GM19025 (cell line): Measurements from ENCODE around the gene OR13J1.
"Not testable (repeated sequence)": the region's sequence is repeated elsewhere in the genome, so short reads cannot be mapped to it uniquely, and the experiment has no call there.

Source experiments
- ATAC-seq: cut with Tn5 transposase; IDR thresholded peaks from one replicate; pipeline ENCODE4 v1.9.1; 2021; ENCODE audit warnings: mild to moderate bottlenecking, low read depth, moderate library complexity; ENCODE audit not compliant: unreplicated experiment

The OR13J1 gene

DNA sequence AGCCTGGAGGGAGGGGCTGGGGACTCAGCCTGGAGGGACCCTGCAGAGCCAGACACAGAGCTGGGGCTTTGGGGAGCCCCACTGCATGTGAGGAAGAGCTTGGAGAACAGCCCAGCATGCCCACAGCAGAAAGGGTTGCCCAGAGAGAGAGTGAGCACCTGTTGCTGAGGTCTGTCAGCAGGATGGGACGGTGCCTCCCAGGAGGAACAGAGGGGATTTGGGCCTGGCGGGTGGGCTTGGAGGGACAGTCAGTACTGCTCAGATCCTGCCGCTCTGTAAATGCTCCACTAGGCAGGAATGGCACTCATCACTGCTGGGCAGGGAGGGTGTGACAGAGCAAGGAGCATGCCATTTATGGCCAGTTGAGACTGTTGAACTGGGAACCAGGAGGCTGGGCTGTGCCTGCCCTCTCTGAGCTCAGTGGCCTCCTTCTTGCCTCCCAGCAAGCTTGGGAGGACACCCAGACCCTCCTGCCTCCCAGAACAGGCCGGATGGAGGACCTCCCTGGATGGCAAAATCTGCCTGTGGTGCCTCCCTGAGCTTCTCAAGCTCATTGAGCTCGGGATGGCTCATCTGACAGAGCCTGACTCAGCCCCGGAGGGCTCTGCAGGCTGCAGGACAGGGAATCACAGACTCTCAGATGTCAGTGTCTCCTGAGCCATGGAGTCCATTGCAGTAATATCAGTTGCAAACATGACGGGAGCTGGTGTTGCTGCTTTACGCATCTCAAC lies 35.0 kb upstream of the OR13J1 start:
- ATAC-seq, result no peak

DNA sequence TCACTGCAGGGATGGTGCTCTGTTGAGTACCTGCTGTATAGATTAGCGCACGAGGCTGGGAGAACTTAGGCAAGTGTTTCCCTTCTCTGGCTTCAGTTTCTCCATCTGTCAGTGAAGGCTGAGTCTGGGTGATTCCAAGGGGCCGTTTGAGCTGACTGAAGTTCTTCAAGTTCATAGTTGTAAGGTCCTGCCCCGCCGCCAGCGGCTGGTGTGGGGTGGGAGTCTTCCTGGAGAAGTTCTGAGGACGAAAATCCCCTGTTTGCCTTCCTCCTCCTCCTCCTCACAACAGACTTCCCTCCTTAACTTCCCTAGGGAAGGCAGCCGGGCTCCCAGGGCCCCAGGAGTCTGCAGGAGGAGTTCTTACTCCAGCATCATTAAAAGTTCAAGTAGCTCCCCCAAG lies 34.1 kb upstream of the OR13J1 start:
- no peak for ATAC-seq

DNA sequence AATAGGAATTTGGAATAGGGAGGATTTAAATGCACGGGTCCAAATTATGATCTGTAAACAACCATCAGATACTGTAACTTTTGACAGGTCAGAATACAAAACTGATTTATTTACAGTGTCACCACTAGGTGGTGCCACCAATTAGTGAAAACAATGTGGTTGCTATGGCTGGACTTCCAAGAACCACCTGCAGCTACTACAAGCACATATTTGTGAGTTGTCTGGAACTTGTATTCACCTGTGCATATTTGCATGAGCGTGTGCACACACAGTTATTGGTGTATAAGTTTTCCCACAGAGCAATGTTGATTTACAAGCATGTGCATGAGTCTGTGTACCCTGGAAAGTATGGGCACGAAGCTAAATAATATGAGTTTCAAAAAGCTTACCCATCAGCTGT lies 32.8 kb upstream of the OR13J1 start:
- no peak for ATAC-seq

DNA sequence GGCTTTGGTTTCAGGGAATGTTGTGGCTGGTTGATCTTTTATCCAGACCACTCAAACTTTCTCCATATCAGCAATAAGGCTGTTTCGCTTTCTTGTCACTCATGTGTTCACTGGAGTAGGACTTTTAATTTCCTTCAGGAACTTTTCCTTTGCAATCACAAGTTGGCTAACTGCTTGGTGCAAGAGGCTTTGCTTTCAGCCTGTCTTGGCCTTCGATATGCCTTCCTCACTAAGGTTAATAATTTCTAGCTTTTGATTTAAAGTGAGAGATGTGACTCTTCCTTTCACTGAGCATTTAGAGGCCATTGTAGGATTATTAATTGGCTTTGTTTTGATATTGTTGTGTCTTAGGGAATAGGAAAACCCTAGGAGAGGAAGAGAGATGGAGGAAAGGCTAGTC lies 28.8 kb upstream of the OR13J1 start:
- no peak for ATAC-seq

DNA sequence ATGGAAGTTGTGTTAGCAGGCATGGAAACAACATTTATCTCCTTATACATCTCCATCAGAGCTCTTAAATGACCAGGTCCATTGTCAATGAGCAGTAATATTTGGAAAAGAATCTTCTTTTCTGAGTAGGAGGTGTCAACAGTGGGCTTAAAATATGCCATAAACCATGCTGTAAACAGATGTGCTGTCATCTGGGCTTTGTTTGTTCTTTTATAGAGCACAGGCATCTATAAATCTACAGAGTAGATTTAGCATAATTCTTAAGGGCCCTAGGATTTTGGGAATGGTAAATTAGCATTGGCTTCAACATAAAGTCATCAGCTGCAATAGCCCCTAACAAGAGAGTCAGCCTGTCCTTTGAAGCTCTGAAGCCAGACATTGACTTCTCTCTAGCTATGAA lies 28.1 kb upstream of the OR13J1 start:
- no peak for ATAC-seq

DNA sequence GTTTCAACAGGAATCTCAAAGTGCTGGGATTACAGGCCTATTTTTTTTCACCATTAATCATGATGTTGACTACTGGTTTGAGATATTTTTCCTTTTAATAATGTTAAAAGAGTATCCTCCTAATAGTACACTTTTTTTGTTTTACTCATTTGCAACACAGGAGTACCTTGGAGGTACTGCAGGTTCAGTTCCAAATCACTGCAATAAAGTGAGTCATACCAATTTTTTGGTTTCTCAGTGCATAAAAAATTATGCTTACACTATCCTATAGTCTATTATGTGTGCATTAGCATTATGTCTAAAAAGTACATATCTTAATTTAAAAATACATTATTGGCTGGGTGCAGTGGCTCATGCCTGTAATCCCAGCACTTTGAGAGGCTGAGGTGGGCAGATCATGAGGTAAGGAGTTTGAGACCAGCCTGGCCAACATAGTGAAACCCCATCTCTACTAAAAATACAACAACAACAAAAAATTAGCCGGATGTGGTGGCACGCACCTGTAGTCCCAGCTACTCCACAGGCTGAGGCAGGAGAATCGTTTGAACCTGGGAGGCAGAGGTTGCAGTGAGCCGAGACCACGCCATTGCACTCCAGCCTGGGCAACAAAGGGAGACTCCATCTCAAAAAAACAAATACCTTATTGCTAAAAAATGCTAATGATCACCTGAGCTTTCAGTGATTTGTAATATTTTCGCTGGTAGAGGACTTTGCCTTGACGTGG lies 27.3 kb upstream of the OR13J1 start:
- ATAC-seq, result not testable (repeated sequence)

DNA sequence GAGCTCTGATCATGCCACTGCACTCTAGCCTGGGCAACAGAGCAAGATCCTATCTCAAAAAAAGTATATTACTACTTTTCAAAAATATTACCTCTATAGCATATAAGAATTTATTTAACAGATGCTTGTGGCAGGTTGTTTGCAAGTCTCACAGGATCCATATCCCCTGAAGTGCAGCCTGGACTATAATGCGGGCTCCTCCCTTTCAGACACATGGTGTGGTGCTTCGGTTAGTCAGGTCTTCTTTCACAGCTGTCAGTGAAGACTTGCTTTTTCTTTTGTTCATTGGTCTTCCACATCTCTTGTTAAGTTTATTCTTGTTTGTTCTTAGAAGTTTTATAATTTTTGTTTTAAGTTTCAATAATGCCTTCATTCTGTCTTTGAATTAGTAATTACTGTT lies 26.4 kb upstream of the OR13J1 start:
- ATAC-seq, result no peak

DNA sequence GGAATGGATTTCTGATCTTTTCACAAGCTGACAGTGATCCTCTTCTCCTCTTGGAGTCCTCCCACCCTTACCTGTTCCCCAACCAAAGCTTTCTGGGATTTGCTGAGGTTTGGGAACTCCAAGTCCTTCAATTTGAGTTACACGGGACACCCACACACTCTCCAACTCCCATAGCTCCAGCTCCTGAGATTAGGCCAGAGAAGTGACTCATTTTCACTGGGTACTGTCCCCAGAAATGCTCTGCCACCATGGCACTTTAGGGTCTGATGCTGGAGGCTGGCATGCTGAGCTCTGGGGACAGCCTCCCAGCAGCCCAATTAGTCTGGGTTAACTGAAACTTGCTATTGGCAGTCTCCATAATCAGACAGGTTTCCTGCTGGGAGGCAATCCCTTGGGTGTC lies 21.9 kb upstream of the OR13J1 start:
- ATAC-seq, result no peak

DNA sequence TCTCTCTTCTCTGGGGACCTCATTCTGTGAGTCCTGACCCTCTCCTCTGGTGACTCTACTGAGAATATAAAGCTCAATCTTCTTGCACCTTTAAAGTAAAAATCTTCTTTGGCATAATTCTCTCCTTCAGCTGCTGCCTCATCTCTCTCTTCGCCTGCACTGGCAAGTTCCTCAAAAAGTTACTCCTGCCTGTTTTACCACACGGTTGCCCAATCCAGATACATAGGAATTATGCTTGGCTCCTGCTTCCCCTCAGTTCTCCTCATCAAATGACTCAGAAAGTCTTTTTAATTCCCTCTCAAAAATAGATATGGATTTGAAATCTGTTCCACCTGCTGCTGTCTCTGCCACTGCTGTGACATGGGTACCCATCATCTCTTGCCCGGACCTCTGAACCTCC lies 21.4 kb upstream of the OR13J1 start:
- no peak for ATAC-seq

DNA sequence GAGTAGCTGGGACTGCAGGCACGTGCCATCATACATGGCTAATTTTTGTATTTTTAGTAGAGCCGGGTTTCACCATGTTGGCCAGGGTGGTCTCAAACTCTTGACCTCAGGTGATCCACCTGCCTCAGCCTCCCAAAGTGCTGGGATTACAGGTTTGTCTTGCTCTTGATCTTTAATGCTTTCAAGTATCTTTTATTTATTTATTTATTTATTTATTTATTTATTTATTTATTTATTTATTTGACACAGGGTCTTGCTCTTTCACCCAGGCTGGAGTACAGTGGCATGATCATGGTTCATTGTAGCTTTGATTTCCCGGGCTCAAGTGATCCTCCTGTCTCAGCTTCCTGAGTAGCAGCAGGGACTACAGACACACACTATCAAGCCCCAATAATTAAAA lies 14.7 kb upstream of the OR13J1 start:
- ATAC-seq, result not testable (repeated sequence)

DNA sequence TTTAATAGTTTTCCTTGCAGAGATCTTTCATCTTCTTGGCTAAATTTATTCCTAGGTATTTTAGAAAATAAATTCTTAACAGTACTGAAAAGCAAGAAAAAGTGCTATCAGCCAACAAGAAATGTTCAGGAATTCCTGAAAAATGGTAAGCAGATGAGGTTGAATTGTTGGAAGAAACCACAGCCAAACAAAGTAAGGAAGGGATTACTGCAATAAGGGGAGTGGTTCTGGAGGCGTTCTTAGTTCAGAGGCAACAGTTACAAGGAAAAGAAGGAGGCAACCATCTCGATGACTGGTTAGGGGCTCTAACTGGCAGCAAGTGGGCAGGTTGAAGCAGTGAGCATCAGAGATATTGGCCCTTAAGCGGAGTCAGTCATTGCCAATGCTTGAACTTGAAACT lies 12.8 kb upstream of the OR13J1 start:
- no peak for ATAC-seq

DNA sequence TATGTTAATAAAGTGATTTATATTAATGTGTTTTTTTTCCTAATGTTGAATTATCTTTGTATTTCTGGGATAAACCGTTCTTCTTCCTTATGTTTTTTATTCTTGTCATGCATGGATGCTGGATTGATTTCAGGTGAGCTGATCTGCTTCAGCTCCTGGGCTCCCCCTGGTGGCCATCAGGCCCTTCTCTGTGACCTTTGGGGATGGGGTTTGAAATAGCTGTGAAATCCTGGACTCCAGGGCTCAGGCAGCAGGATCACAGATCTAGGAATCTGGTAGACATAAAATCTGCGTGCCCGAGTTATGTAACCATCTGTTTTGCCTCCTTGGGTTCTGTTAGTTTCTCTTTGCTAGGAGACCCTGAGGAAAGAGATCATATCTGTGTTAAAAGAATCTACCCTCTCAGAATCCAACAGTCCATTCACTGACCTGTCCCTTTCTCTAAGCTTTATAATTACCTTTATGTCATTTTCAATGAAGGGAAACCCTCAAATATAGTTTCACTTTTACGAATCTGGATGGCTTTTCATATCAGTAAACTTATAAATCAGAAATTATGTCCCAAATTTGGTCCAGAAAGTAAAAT lies 12.2 kb upstream of the OR13J1 start:
- no peak for ATAC-seq

DNA sequence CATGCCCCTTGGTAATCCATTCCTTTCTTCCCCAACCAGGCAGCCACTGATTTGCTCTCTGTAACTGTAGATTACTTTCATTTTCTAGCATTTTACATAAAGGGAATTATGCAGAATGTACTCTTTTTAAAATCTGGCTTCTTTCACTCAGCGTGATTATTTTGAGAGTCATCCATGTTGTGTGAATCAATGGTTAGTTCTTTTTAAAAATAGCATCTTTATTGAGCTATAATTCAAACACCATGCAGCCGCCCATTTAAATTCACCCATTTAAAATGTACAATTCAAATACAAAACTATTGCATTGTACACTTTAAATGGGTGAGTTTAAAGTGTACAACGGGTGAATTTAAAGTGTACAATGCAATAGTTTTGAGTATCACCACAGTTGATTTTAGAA lies 2.3 kb upstream of the OR13J1 start:
- ATAC-seq, result no peak

DNA sequence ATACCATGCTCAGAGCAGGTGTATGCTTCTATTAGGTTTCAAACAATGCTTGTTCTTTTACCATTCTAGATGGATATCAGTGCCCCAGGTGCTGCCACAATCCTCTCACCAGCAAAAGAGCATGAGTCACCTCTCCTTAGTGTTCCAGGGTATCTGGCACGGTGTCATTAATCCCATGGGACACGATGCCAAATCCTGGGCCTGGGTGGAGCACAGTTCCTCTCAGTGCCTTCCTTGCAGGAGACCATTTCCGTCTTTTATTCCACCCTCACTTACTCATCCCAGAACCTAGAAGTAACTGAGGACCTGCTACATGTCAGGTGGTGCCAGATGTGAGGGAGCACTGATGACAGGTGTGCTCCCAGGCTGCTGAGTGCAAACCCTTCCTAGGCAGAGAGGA lies 1.3 kb upstream of the OR13J1 start:
- no peak for ATAC-seq

DNA sequence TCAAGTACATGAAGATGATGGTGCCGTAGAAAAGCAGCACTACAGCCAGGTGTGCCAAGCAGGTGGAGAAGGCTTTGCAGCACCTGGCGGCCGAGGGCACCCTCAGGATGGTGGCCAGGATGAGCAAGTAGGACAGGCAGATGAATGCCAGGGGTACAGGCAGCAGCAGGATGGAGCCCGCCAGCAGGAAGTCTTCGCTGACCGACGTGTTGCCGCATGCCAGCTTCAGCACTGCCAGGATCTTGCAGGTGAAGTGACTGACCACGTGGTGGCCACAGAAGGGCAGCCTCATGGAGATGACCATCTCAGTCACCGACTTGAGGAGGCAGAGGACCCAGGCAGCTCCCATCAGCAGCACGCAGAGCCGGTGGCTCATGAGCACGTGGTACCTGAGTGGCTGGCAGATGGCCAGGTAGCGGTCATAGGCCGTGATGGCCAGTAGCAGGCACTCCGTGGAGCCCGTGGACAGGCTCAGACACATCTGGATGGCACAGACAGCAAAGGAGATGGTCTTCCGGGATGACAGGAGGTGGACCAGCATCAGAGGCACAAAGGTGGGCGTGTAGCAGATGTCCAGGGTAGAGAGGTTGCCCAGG lies 482 bp downstream of the OR13J1 start:
- no peak for ATAC-seq

DNA sequence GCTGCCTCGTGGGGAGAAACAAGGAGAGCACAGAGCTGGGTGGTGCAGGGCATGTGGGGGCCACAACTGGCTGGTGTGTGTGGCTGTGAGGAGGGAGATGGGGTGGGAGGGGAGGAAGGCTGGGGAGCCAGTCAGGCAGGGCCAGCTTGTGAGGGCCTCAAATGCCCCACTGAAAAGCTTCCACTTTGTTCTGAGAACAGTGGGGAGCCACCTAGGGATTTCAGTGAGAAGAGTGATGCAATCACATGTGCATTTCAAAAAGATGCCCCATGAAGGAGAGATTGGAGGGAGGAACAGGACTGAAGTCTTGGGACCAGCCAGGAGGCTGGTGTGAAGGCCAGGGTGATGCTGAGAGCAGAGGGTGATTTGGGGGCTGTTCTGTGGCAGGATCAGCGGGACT lies 1.3 kb downstream of the OR13J1 start:
- ATAC-seq, result no peak

DNA sequence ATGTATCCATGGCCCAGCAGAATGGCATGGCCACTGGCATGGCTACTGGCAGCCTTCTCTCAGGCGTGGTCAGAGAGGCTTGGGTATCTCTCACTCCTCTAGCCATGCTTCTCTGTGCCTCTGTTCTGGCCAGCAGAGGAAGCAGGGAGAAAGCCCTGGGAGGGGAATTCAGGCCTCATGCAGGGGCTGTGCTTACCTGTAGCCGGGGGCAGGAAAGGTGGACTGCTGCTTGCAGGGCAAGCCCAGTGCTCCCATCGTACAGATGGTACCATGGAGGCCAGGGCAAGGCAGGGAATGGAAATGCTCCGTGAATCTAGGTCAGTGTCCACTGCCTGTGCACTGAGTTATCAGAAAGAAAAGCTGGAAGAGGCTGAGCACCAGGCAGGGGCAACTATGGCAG lies 2.7 kb downstream of the OR13J1 start:
- no peak for ATAC-seq

DNA sequence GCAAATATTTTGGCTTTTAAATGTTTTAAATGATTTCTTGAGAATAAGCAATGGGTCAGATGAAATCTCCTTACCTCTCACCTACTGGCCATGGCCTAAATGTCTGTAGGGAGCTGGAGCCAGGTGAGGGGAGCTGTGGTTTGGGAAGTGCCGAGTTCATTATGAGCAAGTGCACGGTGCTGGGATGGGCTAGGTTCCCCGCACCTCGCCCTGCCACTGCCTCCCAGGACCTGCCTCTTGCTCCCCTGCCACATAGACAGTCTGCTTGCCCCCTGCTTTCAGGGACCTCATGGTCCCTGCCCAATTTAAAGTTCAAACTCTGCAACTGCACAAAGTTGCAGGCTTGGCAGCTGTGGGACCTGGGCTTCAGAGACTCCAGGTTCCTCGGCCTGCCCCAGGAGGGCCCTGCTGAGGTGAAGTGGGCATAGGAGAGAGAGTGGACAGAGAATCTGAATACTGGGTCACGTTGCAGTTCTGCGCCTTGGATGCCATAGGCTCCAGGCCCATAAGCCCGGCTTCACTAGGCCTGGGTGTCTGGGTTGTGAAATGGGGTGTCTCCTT lies 5.4 kb downstream of the OR13J1 start:
- ATAC-seq, result no peak

DNA sequence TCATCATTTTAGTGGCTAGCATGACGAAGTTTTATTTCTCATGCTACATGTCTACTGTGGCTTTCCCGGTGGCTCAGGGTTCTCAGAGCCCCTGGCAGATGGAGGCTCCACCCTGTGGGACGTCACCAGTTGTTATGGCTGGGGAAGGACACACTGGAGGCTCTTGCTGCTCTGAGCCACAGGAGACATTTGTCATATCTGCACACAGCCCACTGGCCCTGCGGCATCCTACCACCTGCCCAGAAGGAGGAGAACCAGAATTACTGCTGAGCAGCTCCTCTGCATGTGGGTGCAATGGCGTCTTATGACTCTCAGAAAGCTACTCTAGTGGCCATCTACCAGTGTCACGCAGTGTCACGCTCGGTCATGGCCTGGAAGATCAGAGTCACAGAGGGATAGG lies 6.6 kb downstream of the OR13J1 start:
- no peak for ATAC-seq

DNA sequence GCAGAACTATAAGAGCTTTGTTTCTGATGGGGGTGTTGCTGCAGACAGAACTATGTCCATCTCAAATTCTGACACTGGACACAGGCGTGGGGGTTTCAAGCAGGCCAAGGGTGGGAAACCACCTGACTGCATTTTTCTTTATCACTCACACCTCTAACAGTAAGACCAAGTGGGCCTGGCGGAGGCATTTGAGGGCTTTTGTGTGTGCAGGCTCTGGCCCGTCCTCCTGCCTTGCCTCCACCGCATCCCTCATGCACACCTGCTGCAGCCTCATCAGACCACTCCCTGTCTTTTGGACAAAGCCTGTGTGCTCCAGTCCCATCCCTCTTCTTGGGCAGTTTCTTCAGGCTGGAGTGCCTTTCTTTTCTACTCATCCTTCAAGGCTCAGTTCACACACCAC lies 7.9 kb downstream of the OR13J1 start:
- ATAC-seq, result no peak

DNA sequence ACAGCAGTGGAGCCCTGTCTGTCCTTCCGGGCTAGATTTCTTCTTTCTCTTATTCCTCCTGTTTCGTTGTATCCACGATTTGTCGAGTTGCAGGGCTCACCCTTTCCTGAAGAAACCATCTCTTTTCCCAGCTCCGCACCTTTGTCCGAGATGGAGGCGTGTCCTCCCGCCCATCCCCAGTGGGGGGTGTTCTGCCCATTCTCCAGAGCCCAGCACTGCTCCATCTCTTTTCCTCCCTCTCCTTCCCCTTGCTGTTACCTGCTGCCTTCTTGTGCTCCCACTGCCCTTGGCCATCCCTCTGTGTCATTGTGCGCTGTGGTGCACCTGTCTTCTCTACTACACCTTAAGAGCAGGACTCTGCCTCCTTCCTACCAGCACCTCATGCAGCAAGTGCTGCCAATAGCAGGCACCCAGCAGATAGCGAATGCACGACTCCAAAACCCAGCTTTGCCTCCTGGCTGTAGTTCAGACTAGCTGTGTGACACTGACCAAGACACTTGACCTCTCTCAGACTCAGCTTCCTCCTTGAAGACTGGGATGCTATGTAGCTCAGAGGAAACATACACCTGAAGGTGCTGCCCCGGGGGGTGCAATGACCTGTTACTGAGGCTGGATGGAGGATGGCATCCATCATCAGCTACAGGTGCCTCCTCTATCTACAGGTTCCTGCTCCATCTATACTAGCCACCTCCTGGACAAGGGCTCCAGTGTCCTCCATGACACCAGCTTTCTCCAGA lies 8.9 kb downstream of the OR13J1 start:
- ATAC-seq, result no peak
